ENCODE measurements around the gene SIGLEC15.
"Not testable (repeated sequence)": the region's sequence is repeated elsewhere in the genome, so short reads cannot be mapped to it uniquely, and the experiment has no call there.

SIGLEC15 gene

DNA sequence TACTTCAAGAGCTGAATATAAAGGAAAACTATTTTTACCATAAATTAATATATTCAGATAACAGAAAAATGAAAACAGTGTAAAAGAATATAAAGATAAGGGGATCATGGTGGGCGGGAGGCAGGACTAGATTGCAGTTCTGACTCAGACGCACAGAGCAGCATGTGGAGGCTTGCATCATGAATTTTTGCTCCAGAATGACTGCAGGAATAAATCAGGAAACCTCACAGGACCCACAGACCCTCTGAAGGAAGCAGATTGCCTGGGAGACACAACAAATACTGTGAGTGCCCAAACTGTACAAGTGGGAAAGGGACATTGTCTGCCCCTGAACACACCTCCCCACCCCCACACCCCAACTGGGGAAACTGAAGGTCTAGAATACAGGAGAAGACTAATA is 19.2 kb upstream of the SIGLEC15 start:
- H3K9ac ChIP-seq (ENCODE audit: low read length): no peak overlapping the region
- H4K8ac ChIP-seq (ENCODE audit: low read depth, low read length): no peak overlapping the region
- no peaks in the 10 kb centered on the region for H3K36me3 ChIP-seq (ENCODE audit: control insufficient read depth, insufficient read depth, low read length)
- no peak overlapping the region for H3K4me3 ChIP-seq (ENCODE audit: low read length)
- WGBS (ENCODE audit: extremely low coverage, insufficient coverage, low lambda C conversion rate): no CpG with 5 or more reads among the region's 2 CpGs
- no peak overlapping the region for H3K56ac ChIP-seq (ENCODE audit: low read length)
- DNase-seq: no peak
- H3K79me2 ChIP-seq (ENCODE audit: control insufficient read depth, insufficient read depth, low read length): no peaks in the 10 kb centered on the region
- H3K27me3 ChIP-seq (ENCODE audit: insufficient read depth, low read length, poor library complexity): no peaks in the 10 kb centered on the region
- H4K5ac ChIP-seq (ENCODE audit: low read length): no peak overlapping the region
- H2BK120ac ChIP-seq (ENCODE audit: low read depth, low read length): no peak overlapping the region
- no peak overlapping the region for H2BK15ac ChIP-seq (replicated peaks; ENCODE audit: low read depth)
- H3K4ac ChIP-seq (ENCODE audit: low read depth, low read length): no peak overlapping the region
- H3K79me1 ChIP-seq (ENCODE audit: low read length): no peaks in the 10 kb centered on the region
- no peak overlapping the region for H3K23ac ChIP-seq (ENCODE audit: low read length)
- no peak overlapping the region for H2AK5ac ChIP-seq (ENCODE audit: low read length)
- no peak overlapping the region for H3K18ac ChIP-seq (ENCODE audit: low read length)
- H2BK5ac ChIP-seq (ENCODE audit: low read length): no peak overlapping the region
- H3K27ac ChIP-seq (ENCODE audit: low read depth, low read length): no peak overlapping the region
- H3K4me1 ChIP-seq (ENCODE audit: control insufficient read depth, low read depth, low read length): no peaks in the 10 kb centered on the region
- no peak overlapping the region for H3K4me2 ChIP-seq (ENCODE audit: low read length)

DNA sequence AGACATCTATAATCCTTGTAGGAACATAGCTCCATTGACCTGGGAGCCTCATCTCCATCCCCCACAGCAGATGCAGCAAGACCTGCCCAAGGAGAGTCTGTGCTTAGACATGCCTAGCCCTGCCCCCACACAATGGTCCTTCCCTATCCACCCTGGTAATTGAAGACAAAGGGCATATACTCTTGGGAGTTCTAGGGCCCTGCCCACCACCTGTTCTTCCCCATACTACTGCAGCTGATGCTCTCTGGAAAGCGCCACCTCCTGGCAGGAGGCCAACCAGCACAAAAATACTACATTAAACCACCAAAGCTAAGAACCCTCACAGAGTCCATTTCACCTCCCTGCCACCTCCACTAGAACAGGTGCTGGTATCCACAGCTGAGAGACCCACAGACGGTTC is 18.3 kb upstream of the SIGLEC15 start:
- H2AK5ac ChIP-seq (ENCODE audit: low read length); H3K4ac ChIP-seq (ENCODE audit: low read depth, low read length); H3K9ac ChIP-seq (ENCODE audit: low read length); H3K23ac ChIP-seq (ENCODE audit: low read length); H3K27ac ChIP-seq (ENCODE audit: low read depth, low read length); H3K36me3 ChIP-seq (ENCODE audit: control insufficient read depth, insufficient read depth, low read length); H3K4me3 ChIP-seq (ENCODE audit: low read length); H3K56ac ChIP-seq (ENCODE audit: low read length); H3K27me3 ChIP-seq (ENCODE audit: insufficient read depth, low read length, poor library complexity); H2BK5ac ChIP-seq (ENCODE audit: low read length); H2BK120ac ChIP-seq (ENCODE audit: low read depth, low read length); H3K79me2 ChIP-seq (ENCODE audit: control insufficient read depth, insufficient read depth, low read length); H3K18ac ChIP-seq (ENCODE audit: low read length); H3K79me1 ChIP-seq (ENCODE audit: low read length); H4K5ac ChIP-seq (ENCODE audit: low read length); H4K8ac ChIP-seq (ENCODE audit: low read depth, low read length); H3K4me2 ChIP-seq (ENCODE audit: low read length); H2BK15ac ChIP-seq (replicated peaks; ENCODE audit: low read depth); H3K4me1 ChIP-seq (ENCODE audit: control insufficient read depth, low read depth, low read length): not testable (repeated sequence)
- WGBS (ENCODE audit: extremely low coverage, insufficient coverage, low lambda C conversion rate): no CpG with 5 or more reads among the region's 2 CpGs
- peak; percentile 66 for DNase-seq

DNA sequence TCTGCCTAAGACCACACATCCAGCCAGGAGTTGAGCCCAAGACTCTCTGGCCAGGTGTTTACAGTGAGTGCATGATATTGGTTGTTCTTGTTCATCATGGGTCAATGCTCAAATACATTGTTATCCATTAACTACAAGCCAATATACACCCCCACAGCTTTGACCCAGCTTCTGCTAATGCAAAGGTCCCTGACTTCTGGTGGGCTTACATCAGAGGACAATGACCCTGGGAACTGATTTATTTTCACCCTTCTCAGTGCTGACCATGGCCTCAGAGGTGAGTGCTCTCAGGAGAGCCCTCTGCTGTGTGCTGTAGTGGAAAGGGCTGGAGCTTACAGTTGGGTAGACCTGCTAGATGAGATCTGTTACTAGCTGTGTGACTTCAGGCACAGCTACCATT is 10.7 kb upstream of the SIGLEC15 start:
- H3K4me2 ChIP-seq (ENCODE audit: low read length); H3K27me3 ChIP-seq (ENCODE audit: insufficient read depth, low read length, poor library complexity); H3K79me1 ChIP-seq (ENCODE audit: low read length); H4K8ac ChIP-seq (ENCODE audit: low read depth, low read length); H3K56ac ChIP-seq (ENCODE audit: low read length); H2AK5ac ChIP-seq (ENCODE audit: low read length); H3K18ac ChIP-seq (ENCODE audit: low read length); H2BK15ac ChIP-seq (replicated peaks; ENCODE audit: low read depth); H2BK120ac ChIP-seq (ENCODE audit: low read depth, low read length); H3K79me2 ChIP-seq (ENCODE audit: control insufficient read depth, insufficient read depth, low read length); H2BK5ac ChIP-seq (ENCODE audit: low read length); H3K9ac ChIP-seq (ENCODE audit: low read length); H3K4me3 ChIP-seq (ENCODE audit: low read length); H3K27ac ChIP-seq (ENCODE audit: low read depth, low read length); H3K4ac ChIP-seq (ENCODE audit: low read depth, low read length); H3K23ac ChIP-seq (ENCODE audit: low read length); H4K5ac ChIP-seq (ENCODE audit: low read length); H3K36me3 ChIP-seq (ENCODE audit: control insufficient read depth, insufficient read depth, low read length); H3K4me1 ChIP-seq (ENCODE audit: control insufficient read depth, low read depth, low read length); DNase-seq: not testable (repeated sequence)

DNA sequence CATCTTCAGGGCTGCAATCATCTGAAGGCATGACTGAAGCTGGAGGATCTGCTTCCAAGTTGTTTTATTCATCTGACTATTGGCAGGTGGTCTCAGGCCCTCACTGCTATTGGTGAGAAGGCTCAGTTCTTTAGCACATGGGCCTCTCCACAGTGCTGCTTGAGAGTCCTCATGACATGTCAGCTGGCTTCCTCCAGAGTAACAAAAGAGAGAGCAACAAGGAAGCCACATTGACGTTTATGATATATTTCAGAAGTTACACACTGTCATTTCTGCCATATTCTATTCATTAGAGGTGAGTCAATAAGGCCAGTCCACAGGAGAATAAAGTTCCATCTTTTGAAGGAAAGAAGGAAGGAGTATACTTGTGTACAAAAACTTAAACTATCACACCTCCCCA is 7.9 kb upstream of the SIGLEC15 start:
- Histone ChIP-seq H4K8ac (ENCODE audit: low read depth, low read length) (no peak overlapping the region), H3K23ac (ENCODE audit: low read length) (no peak overlapping the region), H2AK5ac (ENCODE audit: low read length) (no peak overlapping the region), H2BK120ac (ENCODE audit: low read depth, low read length) (no peak overlapping the region), H3K4me3 (ENCODE audit: low read length) (no peak overlapping the region), H2BK15ac (replicated peaks; ENCODE audit: low read depth) (no peak overlapping the region), H4K5ac (ENCODE audit: low read length) (no peak overlapping the region), H3K27ac (ENCODE audit: low read depth, low read length) (no peak overlapping the region), H3K18ac (ENCODE audit: low read length) (no peak overlapping the region), H3K79me1 (ENCODE audit: low read length) (no peaks in the 10 kb centered on the region), H3K4me2 (ENCODE audit: low read length) (no peak overlapping the region), H3K36me3 (ENCODE audit: control insufficient read depth, insufficient read depth, low read length) (no peaks in the 10 kb centered on the region), H3K4ac (ENCODE audit: low read depth, low read length) (no peak overlapping the region), H3K4me1 (ENCODE audit: control insufficient read depth, low read depth, low read length) (no peaks in the 10 kb centered on the region), H3K56ac (ENCODE audit: low read length) (no peak overlapping the region), H3K79me2 (ENCODE audit: control insufficient read depth, insufficient read depth, low read length) (no peaks in the 10 kb centered on the region), H3K9ac (ENCODE audit: low read length) (no peak overlapping the region), H2BK5ac (ENCODE audit: low read length) (no peak overlapping the region), H3K27me3 (ENCODE audit: insufficient read depth, low read length, poor library complexity) (no peaks in the 10 kb centered on the region)
- no CpG with 5 or more reads among the region's 1 CpG for WGBS (ENCODE audit: extremely low coverage, insufficient coverage, low lambda C conversion rate)
- no peak for DNase-seq

DNA sequence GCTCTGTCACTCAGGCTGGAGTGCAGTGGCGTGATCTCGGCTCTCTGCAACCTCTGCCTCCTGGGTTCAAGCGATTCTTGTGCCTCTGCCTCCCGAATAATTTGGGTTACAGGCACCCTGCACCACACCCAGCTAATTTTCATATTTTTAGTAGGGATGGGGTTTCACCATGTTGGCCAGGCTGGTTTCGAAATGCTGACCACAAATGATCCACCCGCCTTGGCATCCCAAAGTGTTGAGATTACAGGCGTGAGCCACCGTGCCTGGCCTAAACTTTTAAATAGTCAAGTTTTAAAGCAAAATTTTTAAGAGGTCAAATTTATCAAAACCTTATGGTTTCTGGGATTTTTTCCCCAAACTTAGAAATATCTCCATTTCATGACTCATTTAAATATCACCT is 6.7 kb upstream of the SIGLEC15 start:
- not testable (repeated sequence) for H2AK5ac ChIP-seq (ENCODE audit: low read length); H4K8ac ChIP-seq (ENCODE audit: low read depth, low read length); H3K56ac ChIP-seq (ENCODE audit: low read length); H3K36me3 ChIP-seq (ENCODE audit: control insufficient read depth, insufficient read depth, low read length); DNase-seq; H2BK5ac ChIP-seq (ENCODE audit: low read length); H3K4me2 ChIP-seq (ENCODE audit: low read length); H4K5ac ChIP-seq (ENCODE audit: low read length); H3K4me1 ChIP-seq (ENCODE audit: control insufficient read depth, low read depth, low read length); H3K23ac ChIP-seq (ENCODE audit: low read length); H3K79me1 ChIP-seq (ENCODE audit: low read length); H3K4me3 ChIP-seq (ENCODE audit: low read length); H2BK15ac ChIP-seq (replicated peaks; ENCODE audit: low read depth); H3K9ac ChIP-seq (ENCODE audit: low read length); H3K79me2 ChIP-seq (ENCODE audit: control insufficient read depth, insufficient read depth, low read length); H3K27ac ChIP-seq (ENCODE audit: low read depth, low read length); H3K4ac ChIP-seq (ENCODE audit: low read depth, low read length); H3K18ac ChIP-seq (ENCODE audit: low read length); H2BK120ac ChIP-seq (ENCODE audit: low read depth, low read length); H3K27me3 ChIP-seq (ENCODE audit: insufficient read depth, low read length, poor library complexity)
- no CpG with 5 or more reads among the region's 8 CpGs for WGBS (ENCODE audit: extremely low coverage, insufficient coverage, low lambda C conversion rate)

DNA sequence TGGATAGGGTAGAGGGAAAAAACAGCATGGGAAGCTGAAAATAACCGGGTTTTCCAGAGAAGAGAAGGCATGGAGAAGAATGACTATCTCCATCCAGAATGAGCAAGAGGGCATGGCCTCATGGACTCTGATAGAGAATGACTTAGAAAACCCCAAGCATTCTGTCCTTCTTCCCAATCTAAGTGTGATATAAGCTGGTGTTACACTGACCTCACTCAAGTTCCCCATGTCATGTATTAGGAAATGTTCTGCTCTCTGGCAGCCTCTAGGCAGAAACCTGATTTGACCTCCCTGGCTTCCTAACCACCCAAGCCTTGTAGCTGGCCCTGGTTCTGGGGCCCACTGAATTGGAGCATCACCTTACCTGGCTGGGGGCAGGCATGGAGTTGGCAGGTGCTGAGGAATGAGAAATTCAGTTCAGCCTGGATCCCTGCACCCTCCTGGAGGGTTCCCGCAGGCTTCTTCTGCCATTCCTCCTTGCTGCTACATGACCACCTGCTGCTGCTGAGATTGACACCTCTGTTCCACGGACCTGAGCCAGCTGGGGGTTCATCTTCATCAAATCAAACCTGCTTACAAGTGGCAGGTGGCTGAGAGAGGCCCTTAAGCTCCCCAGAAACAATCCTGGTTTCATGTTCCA is 5.2 kb upstream of the SIGLEC15 start:
- H3K9ac ChIP-seq (ENCODE audit: low read length): no peak overlapping the region
- DNase-seq: no peak
- H4K5ac ChIP-seq (ENCODE audit: low read length): no peak overlapping the region
- no peaks in the 10 kb centered on the region for H3K79me2 ChIP-seq (ENCODE audit: control insufficient read depth, insufficient read depth, low read length)
- H3K27ac ChIP-seq (ENCODE audit: low read depth, low read length): no peak overlapping the region
- H3K36me3 ChIP-seq (ENCODE audit: control insufficient read depth, insufficient read depth, low read length): no peaks in the 10 kb centered on the region
- WGBS (ENCODE audit: extremely low coverage, insufficient coverage, low lambda C conversion rate): no CpG with 5 or more reads among the region's 3 CpGs
- H3K79me1 ChIP-seq (ENCODE audit: low read length): no peaks in the 10 kb centered on the region
- H2BK15ac ChIP-seq (replicated peaks; ENCODE audit: low read depth): no peak overlapping the region
- H2BK5ac ChIP-seq (ENCODE audit: low read length): no peak overlapping the region
- H3K4me1 ChIP-seq (ENCODE audit: control insufficient read depth, low read depth, low read length): no peaks in the 10 kb centered on the region
- H2AK5ac ChIP-seq (ENCODE audit: low read length): no peak overlapping the region
- no peaks in the 10 kb centered on the region for H3K27me3 ChIP-seq (ENCODE audit: insufficient read depth, low read length, poor library complexity)
- H3K4me2 ChIP-seq (ENCODE audit: low read length): no peak overlapping the region
- H4K8ac ChIP-seq (ENCODE audit: low read depth, low read length): no peak overlapping the region
- no peak overlapping the region for H3K56ac ChIP-seq (ENCODE audit: low read length)
- H2BK120ac ChIP-seq (ENCODE audit: low read depth, low read length): no peak overlapping the region
- H3K18ac ChIP-seq (ENCODE audit: low read length): no peak overlapping the region
- no peak overlapping the region for H3K4me3 ChIP-seq (ENCODE audit: low read length)
- H3K4ac ChIP-seq (ENCODE audit: low read depth, low read length): no peak overlapping the region
- H3K23ac ChIP-seq (ENCODE audit: low read length): no peak overlapping the region

Measured in mesendoderm (in vitro differentiated cells).